GM18526 (cell line): ENCODE measurements around the gene FBXL16.

Source experiments
- POLR2A ChIP-seq: IDR thresholded peaks from 3 replicates; pipeline ENCODE4 v1.6.1; 2011; ENCODE audit not compliant: insufficient read length; ENCODE audit errors: extremely low read depth

Gene FBXL16

GRCh38 chr16:692356-693108 lies 13.1 kb downstream of the FBXL16 start:
- no peak for TF ChIP-seq POLR2A

GRCh38 chr16:689175-689897 lies 16.3 kb downstream of the FBXL16 start:
- no peak for TF ChIP-seq POLR2A

- no peak for TF ChIP-seq POLR2A
Measured at GRCh38 chr16:687499-687898, 18.1 kb downstream of the FBXL16 start.

GRCh38 chr16:686459-687260 lies 18.9 kb downstream of the FBXL16 start:
- TF ChIP-seq POLR2A = no peak

GRCh38 chr16:685967-686366 lies 19.6 kb downstream of the FBXL16 start:
- no peak for TF ChIP-seq POLR2A

GRCh38 chr16:684961-685696 lies 20.5 kb downstream of the FBXL16 start:
- no peak for TF ChIP-seq POLR2A

GRCh38 chr16:684071-684794 lies 21.4 kb downstream of the FBXL16 start, which contains the start of gene JMJD8:
TSS of gene JMJD8 (minus strand) at chr16:684334. CDS start at chr16:684319, 15 bp downstream.
- peak; percentile 90 for TF ChIP-seq POLR2A

GRCh38 chr16:683396-684070 lies 22.1 kb downstream of the FBXL16 start:
- no peak for TF ChIP-seq POLR2A

GRCh38 chr16:682493-683395 lies 22.9 kb downstream of the FBXL16 start:
- no peak for TF ChIP-seq POLR2A

GRCh38 chr16:681746-682427 lies 23.7 kb downstream of the FBXL16 start:
- TF ChIP-seq POLR2A = no peak

GRCh38 chr16:680967-681745 lies 24.4 kb downstream of the FBXL16 start:
- TF ChIP-seq POLR2A = no peak

GRCh38 chr16:680625-680945 lies 25.0 kb downstream of the FBXL16 start:
- TF ChIP-seq POLR2A = no peak
